Measurements from ENCODE around the gene RFX2. TPM values are rescaled to one million over a fixed set of nuclear protein-coding genes. Genes with fewer than 3 reads are reported as not detected.

The RFX2 gene
- total RNA-seq, 2 donors from 2014 or later: 6.6 to 11.0 TPM

DNA sequence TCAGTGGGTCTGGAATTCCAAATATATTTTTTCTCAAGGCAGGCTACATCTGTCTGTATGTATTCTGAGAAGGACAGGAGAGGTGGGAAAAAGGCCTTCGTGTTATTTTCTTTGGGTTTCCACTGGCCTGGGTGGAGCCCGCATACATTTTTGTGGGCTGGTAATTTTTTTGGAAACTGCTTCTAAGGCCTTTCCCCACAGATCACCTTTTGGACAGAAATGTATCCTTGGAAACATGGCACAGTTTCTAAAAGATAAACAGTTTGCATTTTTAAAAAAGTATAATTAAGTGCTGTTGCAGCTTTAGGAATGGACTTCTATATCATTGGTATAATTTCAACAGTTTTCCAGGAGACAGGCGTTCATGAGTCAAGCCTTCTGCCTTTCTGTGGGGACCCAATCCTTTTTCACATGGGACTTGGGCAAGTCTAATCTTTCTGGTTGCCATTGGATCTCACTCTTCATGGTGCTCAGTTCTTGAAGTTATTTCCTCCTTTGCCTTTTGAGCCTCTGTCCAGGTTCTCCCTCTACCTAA is 8.9 kb downstream of the RFX2 start:
- no peaks in the 10 kb centered on the region for H3K4me1 Mint-ChIP-seq
- no peak for DNase-seq
- no peaks in the 10 kb centered on the region for H3K27me3 Mint-ChIP-seq (ENCODE audit: insufficient read depth)
- H3K9me3 Mint-ChIP-seq: no peaks in the 10 kb centered on the region
- no peaks in the 10 kb centered on the region for H3K4me1 ChIP-seq (ENCODE audit: control insufficient read depth, insufficient read depth, low read length)
- H3K27me3 ChIP-seq (ENCODE audit: control insufficient read depth, insufficient read depth, low read length, poor library complexity, severe bottlenecking): no peaks in the 10 kb centered on the region
- no peak overlapping the region for H3K4me3 ChIP-seq (ENCODE audit: low read length)
- H3K4me3 Mint-ChIP-seq: no peak overlapping the region
- TF ChIP-seq, protein P1, sequence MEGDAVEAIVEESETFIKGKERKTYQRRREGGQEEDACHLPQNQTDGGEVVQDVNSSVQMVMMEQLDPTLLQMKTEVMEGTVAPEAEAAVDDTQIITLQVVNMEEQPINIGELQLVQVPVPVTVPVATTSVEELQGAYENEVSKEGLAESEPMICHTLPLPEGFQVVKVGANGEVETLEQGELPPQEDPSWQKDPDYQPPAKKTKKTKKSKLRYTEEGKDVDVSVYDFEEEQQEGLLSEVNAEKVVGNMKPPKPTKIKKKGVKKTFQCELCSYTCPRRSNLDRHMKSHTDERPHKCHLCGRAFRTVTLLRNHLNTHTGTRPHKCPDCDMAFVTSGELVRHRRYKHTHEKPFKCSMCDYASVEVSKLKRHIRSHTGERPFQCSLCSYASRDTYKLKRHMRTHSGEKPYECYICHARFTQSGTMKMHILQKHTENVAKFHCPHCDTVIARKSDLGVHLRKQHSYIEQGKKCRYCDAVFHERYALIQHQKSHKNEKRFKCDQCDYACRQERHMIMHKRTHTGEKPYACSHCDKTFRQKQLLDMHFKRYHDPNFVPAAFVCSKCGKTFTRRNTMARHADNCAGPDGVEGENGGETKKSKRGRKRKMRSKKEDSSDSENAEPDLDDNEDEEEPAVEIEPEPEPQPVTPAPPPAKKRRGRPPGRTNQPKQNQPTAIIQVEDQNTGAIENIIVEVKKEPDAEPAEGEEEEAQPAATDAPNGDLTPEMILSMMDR (conservative IDR thresholded peaks at IDR 0.05): no peak
- H3K36me3 ChIP-seq (ENCODE audit: control insufficient read depth, insufficient read depth, low read length): no peaks in the 10 kb centered on the region
- H3K9me3 ChIP-seq (ENCODE audit: control insufficient read depth, low read length): no peaks in the 10 kb centered on the region
- WGBS, 2 experiments (ENCODE audit: insufficient coverage in 1 of 2, insufficient read length in 1 of 2): 88 to 100% methylated on average over 1 to 3 of the region's 3 CpGs
- H3K36me3 Mint-ChIP-seq (ENCODE audit: low read depth): no peaks in the 10 kb centered on the region
- H3K27ac Mint-ChIP-seq: no peak overlapping the region
- no peak overlapping the region for H3K9ac ChIP-seq (ENCODE audit: extremely low read depth, low read length, poor library complexity, severe bottlenecking)
- no peak overlapping the region for H3K27ac ChIP-seq (ENCODE audit: low read depth, low read length)

DNA sequence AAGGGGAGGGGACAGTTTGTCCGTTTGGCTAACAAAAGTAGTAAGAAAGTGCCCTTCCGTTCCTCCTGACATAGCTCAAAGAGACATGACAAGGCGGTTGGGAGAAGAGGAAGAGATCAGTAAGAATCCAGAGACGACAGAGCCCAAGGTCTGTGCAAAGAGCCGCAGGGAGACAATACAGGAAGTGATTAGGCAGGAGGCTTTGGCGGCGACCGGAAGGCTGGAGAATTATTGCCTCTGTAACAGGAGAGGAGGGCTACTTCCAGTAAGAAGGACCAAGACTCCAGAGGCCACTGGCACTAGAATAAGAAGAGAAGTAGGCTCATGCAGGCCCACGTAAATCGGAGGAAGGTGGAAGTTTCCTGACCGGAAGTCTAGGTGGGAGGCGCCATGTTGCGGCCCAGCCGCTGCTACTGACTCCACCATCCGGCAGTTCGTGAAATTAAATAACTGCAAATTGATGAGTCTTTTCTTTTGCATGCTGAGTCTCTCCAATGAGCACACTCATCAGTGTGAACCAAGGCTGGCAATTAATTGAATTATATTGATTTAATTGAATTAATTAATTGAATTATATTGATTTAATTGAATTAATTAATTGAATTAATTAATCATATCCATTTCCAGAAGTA is 9.9 kb downstream of the RFX2 start:
- no peaks in the 10 kb centered on the region for H3K9me3 ChIP-seq (ENCODE audit: control insufficient read depth, low read length)
- no peaks in the 10 kb centered on the region for H3K9me3 Mint-ChIP-seq
- peaks cover under 1% of the 10 kb centered on the region for H3K27me3 Mint-ChIP-seq (ENCODE audit: insufficient read depth)
- no peak overlapping the region for H3K4me3 ChIP-seq (ENCODE audit: low read length)
- WGBS, 2 experiments (ENCODE audit: insufficient coverage in 1 of 2, insufficient read length in 1 of 2): 91 to 92% methylated on average over 14 to 16 of the region's 16 CpGs
- no peaks in the 10 kb centered on the region for H3K36me3 ChIP-seq (ENCODE audit: control insufficient read depth, insufficient read depth, low read length)
- no peaks in the 10 kb centered on the region for H3K4me1 ChIP-seq (ENCODE audit: control insufficient read depth, insufficient read depth, low read length)
- H3K4me1 Mint-ChIP-seq: no peaks in the 10 kb centered on the region
- TF ChIP-seq, protein P1 (conservative IDR thresholded peaks at IDR 0.05): no peak
- no peak overlapping the region for H3K4me3 Mint-ChIP-seq
- H3K27me3 ChIP-seq (ENCODE audit: control insufficient read depth, insufficient read depth, low read length, poor library complexity, severe bottlenecking): no peaks in the 10 kb centered on the region
- H3K27ac Mint-ChIP-seq: no peak overlapping the region
- no peak for DNase-seq
- no peak overlapping the region for H3K9ac ChIP-seq (ENCODE audit: extremely low read depth, low read length, poor library complexity, severe bottlenecking)
- H3K27ac ChIP-seq (ENCODE audit: low read depth, low read length): no peak overlapping the region
- H3K36me3 Mint-ChIP-seq (ENCODE audit: low read depth): no peaks in the 10 kb centered on the region

DNA sequence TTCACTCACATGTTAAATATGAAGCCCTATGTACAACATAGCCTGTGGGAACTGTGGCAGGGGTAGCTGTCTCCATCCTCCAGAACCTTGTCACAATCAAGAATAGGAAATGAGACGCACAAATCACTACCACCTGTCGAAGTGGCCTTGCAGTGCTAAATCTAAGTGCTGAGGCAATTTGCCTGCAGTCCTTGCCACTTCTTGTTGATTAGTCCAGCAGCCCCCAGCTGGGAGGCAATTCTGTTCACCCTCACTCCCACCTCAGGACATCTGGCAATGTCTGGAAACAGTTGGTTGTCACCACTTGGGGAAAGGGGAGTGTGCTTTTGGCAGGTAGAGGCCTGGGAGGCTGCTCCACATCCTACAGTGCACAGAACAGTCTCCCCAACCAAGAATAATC is 10.7 kb downstream of the RFX2 start:
- no peaks in the 10 kb centered on the region for H3K36me3 Mint-ChIP-seq (ENCODE audit: low read depth)
- DNase-seq: no peak
- Histone ChIP-seq H3K36me3 (ENCODE audit: control insufficient read depth, insufficient read depth, low read length) (no peaks in the 10 kb centered on the region), H3K4me1 (ENCODE audit: control insufficient read depth, insufficient read depth, low read length) (no peaks in the 10 kb centered on the region), H3K4me3 (ENCODE audit: low read length) (no peak overlapping the region), H3K27ac (ENCODE audit: low read depth, low read length) (no peak overlapping the region), H3K9ac (ENCODE audit: extremely low read depth, low read length, poor library complexity, severe bottlenecking) (no peak overlapping the region), H3K9me3 (ENCODE audit: control insufficient read depth, low read length) (no peaks in the 10 kb centered on the region), H3K27me3 (ENCODE audit: control insufficient read depth, insufficient read depth, low read length, poor library complexity, severe bottlenecking) (no peaks in the 10 kb centered on the region)
- no peak overlapping the region for H3K4me3 Mint-ChIP-seq
- no peaks in the 10 kb centered on the region for H3K9me3 Mint-ChIP-seq
- peaks cover 5% of the 10 kb centered on the region for H3K27me3 Mint-ChIP-seq (ENCODE audit: insufficient read depth)
- H3K27ac Mint-ChIP-seq: no peak overlapping the region
- no peaks in the 10 kb centered on the region for H3K4me1 Mint-ChIP-seq
- TF ChIP-seq, protein P1 (conservative IDR thresholded peaks at IDR 0.05): no peak
- WGBS, 2 experiments (ENCODE audit: insufficient coverage in 1 of 2, insufficient read length in 1 of 2): 90 to 100% methylated on average over 2 of the region's 2 CpGs

Measured in endodermal cell (in vitro differentiated cells).